RWPE2 (cell line): Measurements from ENCODE around the gene PRKCD.
A peak's percentile ranks its signal among the peaks of the same experiment; 100 is the strongest.

Source experiments
- ATAC-seq: fragments of 200-7000 bp; cut with Tn5 transposase; 3 replicates; pipeline ENCODE4 v1.9.1; 2021; ENCODE audit warnings: low read depth
- DNase-seq: peaks from one replicate; pipeline ENCODE4 v3.0.0-alpha.2; 2020; ENCODE audit warnings: low spot score
- H3K27ac ChIP-seq: fragments of 450-650 bp; 2 replicates; pipeline ENCODE4 v1.5.1; 2017; ENCODE audit warnings: mild to moderate bottlenecking; ENCODE audit not compliant: poor library complexity, severe bottlenecking
- H3K27me3 ChIP-seq: fragments of 250-450 bp; sonication (Bioruptor Pico); 2 replicates; pipeline ENCODE4 v1.5.1; 2021; ENCODE audit warnings: mild to moderate bottlenecking, moderate library complexity; ENCODE audit not compliant: insufficient read depth, poor library complexity, severe bottlenecking
- H3K36me3 ChIP-seq: fragments of 250-450 bp; sonication (Bioruptor Pico); 2 replicates; pipeline ENCODE4 v1.5.1; 2020; ENCODE audit warnings: low read depth, mild to moderate bottlenecking, moderate library complexity
- H3K4me1 ChIP-seq: fragments of 250-450 bp; sonication (Bioruptor Pico); 2 replicates; pipeline ENCODE4 v1.5.1; 2021; ENCODE audit warnings: mild to moderate bottlenecking, moderate library complexity; ENCODE audit not compliant: insufficient read depth, poor library complexity, severe bottlenecking
- H3K4me3 ChIP-seq: fragments of 250-450 bp; sonication (Bioruptor Pico); 2 replicates; pipeline ENCODE4 v1.5.1; 2021; ENCODE audit warnings: mild to moderate bottlenecking, moderate library complexity; ENCODE audit not compliant: severe bottlenecking
- H3K9me3 ChIP-seq: fragments of 250-450 bp; sonication (Bioruptor Pico); 2 replicates; pipeline ENCODE4 v1.5.1; 2021; ENCODE audit warnings: mild to moderate bottlenecking, moderate library complexity; ENCODE audit not compliant: severe bottlenecking
- TF ChIP-seq, protein P1 (sequence below): fragments of 450-650 bp; IDR thresholded peaks from one replicate; pipeline ENCODE4 v1.5.1; 2017; ENCODE audit warnings: mild to moderate bottlenecking, moderate library complexity; ENCODE audit not compliant: poor library complexity, severe bottlenecking

The PRKCD gene

DNA sequence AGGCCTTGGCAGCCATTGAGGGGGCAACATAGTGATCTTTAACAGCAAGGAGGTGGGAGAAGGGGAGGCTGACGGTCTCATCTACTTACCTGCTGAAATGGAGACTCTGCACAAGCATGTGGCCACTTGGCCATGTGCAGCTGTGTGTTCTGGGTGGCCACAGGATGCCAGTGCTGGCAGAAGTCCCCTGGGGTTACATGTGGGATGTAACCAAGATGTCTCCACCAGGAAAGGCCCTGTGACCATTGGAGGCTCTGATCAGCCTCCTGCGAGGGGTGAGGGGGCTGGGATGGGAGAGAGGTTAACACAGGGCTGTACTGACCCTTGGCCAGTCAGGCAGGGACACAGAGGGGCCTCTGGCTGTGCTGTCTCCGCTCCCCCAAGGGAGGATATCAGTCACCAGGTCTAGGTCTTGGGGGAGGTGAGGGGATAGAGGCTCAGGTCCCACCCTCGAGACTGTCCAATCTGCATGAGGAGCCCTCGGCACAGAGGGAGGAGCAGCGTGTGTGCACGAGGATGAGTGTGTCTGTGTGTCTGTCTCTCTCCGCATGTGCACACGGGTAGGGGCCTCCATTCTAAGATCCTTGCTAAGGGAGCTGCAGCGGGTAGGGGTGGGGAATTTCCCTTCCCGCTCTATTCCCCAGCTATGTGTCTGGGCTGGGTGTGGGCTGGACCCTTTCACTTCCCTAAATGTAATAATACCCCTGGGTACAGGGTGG is 19.5 kb downstream of the PRKCD start:
- DNase-seq (no peak), ATAC-seq (no peak)
- peaks cover 36% of the 10 kb centered on the region for H3K36me3 ChIP-seq
- H3K27me3 ChIP-seq = no peaks in the 10 kb centered on the region
- no peak overlapping the region for H3K4me3 ChIP-seq
- H3K27ac ChIP-seq = no peak overlapping the region
- no peaks in the 10 kb centered on the region for H3K9me3 ChIP-seq
- TF ChIP-seq, protein P1, sequence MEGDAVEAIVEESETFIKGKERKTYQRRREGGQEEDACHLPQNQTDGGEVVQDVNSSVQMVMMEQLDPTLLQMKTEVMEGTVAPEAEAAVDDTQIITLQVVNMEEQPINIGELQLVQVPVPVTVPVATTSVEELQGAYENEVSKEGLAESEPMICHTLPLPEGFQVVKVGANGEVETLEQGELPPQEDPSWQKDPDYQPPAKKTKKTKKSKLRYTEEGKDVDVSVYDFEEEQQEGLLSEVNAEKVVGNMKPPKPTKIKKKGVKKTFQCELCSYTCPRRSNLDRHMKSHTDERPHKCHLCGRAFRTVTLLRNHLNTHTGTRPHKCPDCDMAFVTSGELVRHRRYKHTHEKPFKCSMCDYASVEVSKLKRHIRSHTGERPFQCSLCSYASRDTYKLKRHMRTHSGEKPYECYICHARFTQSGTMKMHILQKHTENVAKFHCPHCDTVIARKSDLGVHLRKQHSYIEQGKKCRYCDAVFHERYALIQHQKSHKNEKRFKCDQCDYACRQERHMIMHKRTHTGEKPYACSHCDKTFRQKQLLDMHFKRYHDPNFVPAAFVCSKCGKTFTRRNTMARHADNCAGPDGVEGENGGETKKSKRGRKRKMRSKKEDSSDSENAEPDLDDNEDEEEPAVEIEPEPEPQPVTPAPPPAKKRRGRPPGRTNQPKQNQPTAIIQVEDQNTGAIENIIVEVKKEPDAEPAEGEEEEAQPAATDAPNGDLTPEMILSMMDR = no peak
- H3K4me1 ChIP-seq = no peaks in the 10 kb centered on the region

DNA sequence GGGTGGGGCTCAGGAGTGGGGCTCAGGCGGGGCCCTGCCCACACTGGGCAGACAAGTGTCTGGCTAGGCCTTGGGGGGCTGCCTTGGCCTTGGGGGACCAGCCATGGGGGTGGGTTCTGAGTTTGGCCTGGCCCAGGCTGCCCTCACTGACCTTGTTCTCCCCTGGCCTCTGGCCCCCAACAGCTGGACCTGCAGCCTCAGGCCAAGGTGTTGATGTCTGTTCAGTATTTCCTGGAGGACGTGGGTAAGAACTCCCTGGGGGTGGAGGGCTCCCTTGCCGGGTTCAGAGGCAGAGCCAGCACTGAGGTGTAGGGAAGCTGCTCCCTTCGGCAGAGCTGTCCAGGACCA is 20.0 kb downstream of the PRKCD start:
- H3K27ac ChIP-seq = no peak overlapping the region
- no peak for DNase-seq
- no peak overlapping the region for H3K4me3 ChIP-seq
- TF ChIP-seq, protein P1 = no peak
- no peaks in the 10 kb centered on the region for H3K9me3 ChIP-seq
- no peaks in the 10 kb centered on the region for H3K27me3 ChIP-seq
- ATAC-seq = no peak
- peaks cover 36% of the 10 kb centered on the region for H3K36me3 ChIP-seq
- H3K4me1 ChIP-seq = no peaks in the 10 kb centered on the region

- Histone ChIP-seq H3K27me3 (no peaks in the 10 kb centered on the region), H3K27ac (no peak overlapping the region), H3K4me3 (no peak overlapping the region), H3K4me1 (no peaks in the 10 kb centered on the region), H3K36me3 (peaks cover 36% of the 10 kb centered on the region), H3K9me3 (no peaks in the 10 kb centered on the region)
- ATAC-seq = no peak; the same call in 2 of the 3 replicates
- TF ChIP-seq, protein P1 = no peak
- no peak for DNase-seq
Observed at GRCh38 chr3:53181528-53181927, 20.5 kb downstream of the PRKCD start.

DNA sequence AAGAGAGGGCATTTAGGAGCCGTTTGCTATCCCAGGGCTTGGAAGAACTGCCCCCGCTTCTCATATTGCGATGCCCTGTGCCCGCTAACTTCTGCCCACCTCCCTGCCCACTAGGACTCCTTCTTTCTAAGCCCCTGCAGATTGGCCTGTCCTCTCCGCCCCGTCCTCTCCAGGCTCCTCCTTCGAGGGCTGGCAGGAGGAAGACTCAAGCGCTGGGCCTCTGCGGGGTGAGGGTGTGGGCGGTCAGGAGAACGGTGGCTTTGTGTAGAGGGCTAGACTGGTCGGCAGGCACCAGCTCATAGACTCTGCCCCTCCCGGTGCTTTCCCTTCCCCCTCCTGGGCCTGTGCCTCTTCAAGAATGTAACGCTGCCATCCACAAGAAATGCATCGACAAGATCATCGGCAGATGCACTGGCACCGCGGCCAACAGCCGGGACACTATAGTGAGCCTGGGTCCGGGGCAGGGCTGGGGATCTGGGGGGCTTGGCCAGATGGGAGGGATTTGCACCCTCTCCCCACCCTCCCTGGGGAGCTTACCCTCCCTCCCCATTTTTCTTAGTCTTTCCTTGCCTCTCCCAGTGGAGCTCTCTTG is 21.9 kb downstream of the PRKCD start:
- Histone ChIP-seq H3K27ac (no peak overlapping the region), H3K27me3 (no peaks in the 10 kb centered on the region), H3K4me3 (no peak overlapping the region), H3K4me1 (no peaks in the 10 kb centered on the region), H3K36me3 (peaks cover 36% of the 10 kb centered on the region), H3K9me3 (no peaks in the 10 kb centered on the region)
- TF ChIP-seq, protein P1 = no peak
- DNase-seq (peak; percentile 34), ATAC-seq (no peak)

DNA sequence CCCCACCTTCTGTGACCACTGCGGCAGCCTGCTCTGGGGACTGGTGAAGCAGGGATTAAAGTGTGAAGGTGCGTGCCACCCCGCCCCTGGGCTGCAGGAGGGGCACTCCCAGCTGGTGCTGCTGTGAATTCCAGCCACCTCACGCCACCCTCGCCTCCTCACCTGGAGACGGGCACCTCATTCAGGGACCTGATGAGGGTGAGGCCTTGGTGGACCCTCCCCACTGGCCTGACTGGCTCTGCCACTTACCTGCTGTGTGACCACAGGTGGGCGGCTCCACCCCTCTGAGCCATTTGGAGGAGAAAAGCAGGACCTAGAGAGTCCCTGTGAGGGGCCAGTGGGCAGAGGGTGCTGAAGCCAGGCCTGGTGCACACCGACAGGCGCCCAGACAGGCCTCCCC is 22.5 kb downstream of the PRKCD start:
- Histone ChIP-seq H3K9me3 (no peaks in the 10 kb centered on the region), H3K36me3 (peaks cover 35% of the 10 kb centered on the region), H3K27ac (no peak overlapping the region), H3K4me1 (no peaks in the 10 kb centered on the region), H3K4me3 (no peak overlapping the region), H3K27me3 (no peaks in the 10 kb centered on the region)
- ATAC-seq (no peak), DNase-seq (peak; percentile 50)
- TF ChIP-seq, protein P1 = no peak
